HG02885 (cell line): ENCODE measurements around the gene ADAM10.

Experiments
- ATAC-seq: cut with Tn5 transposase; IDR thresholded peaks from one replicate; pipeline ENCODE4 v1.9.1; 2021; ENCODE audit warnings: mild to moderate bottlenecking; ENCODE audit not compliant: unreplicated experiment, poor library complexity

The ADAM10 gene

DNA sequence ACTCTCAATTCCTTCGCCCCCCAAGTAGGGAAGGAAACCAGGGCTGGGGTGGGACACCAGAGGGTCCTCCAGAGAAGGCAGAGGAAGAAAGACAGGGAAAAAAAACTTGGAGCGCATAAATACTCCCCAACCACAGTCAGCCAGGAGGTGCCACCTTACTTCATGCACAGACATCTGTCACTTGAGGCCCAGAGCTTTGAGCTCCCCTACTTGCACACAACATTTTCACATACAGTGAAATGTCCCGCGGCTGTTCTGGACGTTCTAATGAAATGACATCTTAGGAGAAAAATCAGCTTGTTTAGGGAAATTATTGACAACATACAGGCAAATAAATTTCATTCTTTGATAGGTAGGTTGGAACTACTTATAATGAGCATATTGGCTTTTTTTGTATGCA is 204.8 kb downstream of the ADAM10 start:
- no peak for ATAC-seq

GRCh38 chr15:58543664-58544335 is 205.7 kb downstream of the ADAM10 start:
- no peak for ATAC-seq

- ATAC-seq: no peak
Observed at GRCh38 chr15:58541410-58542087, 208.0 kb downstream of the ADAM10 start.

DNA sequence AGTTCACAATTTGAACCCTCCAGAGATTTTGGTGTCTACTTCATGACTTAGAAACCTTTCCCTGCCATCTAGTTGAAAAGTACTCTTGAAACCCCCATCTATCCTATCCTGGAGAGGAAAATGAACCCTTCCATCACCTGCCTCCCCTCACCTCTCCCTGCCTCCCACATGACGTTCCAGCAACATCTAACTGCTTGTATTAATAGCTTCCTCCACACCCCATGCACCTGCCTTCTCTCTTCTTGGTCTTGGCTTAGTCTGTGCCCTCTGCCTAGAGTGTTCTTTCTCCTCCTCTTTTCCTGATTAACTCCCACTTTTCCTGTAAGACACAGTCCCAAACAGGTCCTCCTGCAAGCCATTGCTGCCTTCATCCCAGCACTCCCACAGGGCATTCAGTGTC is 210.0 kb downstream of the ADAM10 start:
- ATAC-seq: no peak

DNA sequence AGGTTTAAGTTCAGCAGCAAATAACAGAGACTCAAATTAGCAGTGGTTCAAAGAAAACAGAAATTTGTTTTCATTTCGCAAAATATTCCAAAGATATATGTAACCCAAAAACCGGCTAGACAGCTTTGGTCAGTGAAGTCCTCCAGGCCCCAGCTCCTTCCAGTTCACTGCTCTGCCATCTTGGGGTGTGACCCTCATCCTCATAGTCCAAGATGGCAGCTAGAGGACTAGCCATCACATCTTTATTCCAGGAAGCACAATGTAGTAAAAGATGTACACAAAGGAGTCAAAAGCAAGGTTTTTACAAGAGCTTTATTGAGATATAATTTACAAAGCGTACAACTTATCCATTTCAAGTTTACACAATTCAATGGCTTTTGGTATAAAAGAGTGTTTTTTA is 210.6 kb downstream of the ADAM10 start:
- ATAC-seq: no peak
